ENCODE data around the gene KCNMB1. TPM values are rescaled to one million over a fixed set of nuclear protein-coding genes. Genes with fewer than 3 reads are reported as not detected.
"Not testable (repeated sequence)": the region's sequence is repeated elsewhere in the genome, so short reads cannot be mapped to it uniquely, and the experiment has no call there.

KCNMB1 gene
- total and polyA plus RNA-seq, 4 donors: 1.4 to 5.2 (median 2.3) TPM

GRCh38 chr5:170377027-170377426 is 12.1 kb downstream of the KCNMB1 start:
- ATAC-seq (ENCODE audit: insufficient read depth, low FRiP score) (no peak), DNase-seq (no peak)
- peaks cover 0 to 5% (median 0%) of the 10 kb centered on the region in 4 donors for H3K36me3 ChIP-seq (ENCODE audit: control insufficient read depth in 4 of 4, insufficient read depth in 4 of 4, low read length in 4 of 4)
- TF ChIP-seq CTCF (IDR thresholded peaks at IDR 0.05; ENCODE audit: control extremely low read depth, extremely low read depth): no peak
- no peak overlapping the region for H3K9ac ChIP-seq (ENCODE audit: insufficient read depth in 1 of 2, low read length in 2 of 2)
- H3K4me1 ChIP-seq (ENCODE audit: control insufficient read depth in 5 of 5, insufficient read depth in 5 of 5, low read length in 5 of 5): no peaks in the 10 kb centered on the region
- H3K9me3 ChIP-seq (ENCODE audit: control insufficient read depth in 4 of 4, insufficient read depth in 3 of 4, low read length in 3 of 4): peaks cover 0 to 2% (median 0%) of the 10 kb centered on the region in 4 donors
- peaks cover 0 to 2% (median 0%) of the 10 kb centered on the region in 3 donors for H3K27me3 ChIP-seq (ENCODE audit: control insufficient read depth in 3 of 3, insufficient read depth in 3 of 3, low read length in 2 of 3)
- no peak overlapping the region for H3K27ac ChIP-seq (ENCODE audit: low read depth in 1 of 2, low read length in 1 of 2)
- no peak overlapping the region for H3K4me3 ChIP-seq
- WGBS, 2 donors: 95 to 96% methylated on average over 11 of the region's 11 CpGs

GRCh38 chr5:170376526-170376925 is 12.6 kb downstream of the KCNMB1 start:
- WGBS, 2 donors: 84 to 95% methylated on average over 3 of the region's 3 CpGs
- H3K9ac ChIP-seq (ENCODE audit: insufficient read depth in 1 of 2, low read length in 2 of 2); H3K27ac ChIP-seq (ENCODE audit: low read depth in 1 of 2, low read length in 1 of 2); DNase-seq; ATAC-seq (ENCODE audit: insufficient read depth, low FRiP score); H3K9me3 ChIP-seq (ENCODE audit: control insufficient read depth in 4 of 4, insufficient read depth in 3 of 4, low read length in 3 of 4); H3K27me3 ChIP-seq (ENCODE audit: control insufficient read depth in 3 of 3, insufficient read depth in 3 of 3, low read length in 2 of 3); H3K4me3 ChIP-seq; H3K36me3 ChIP-seq (ENCODE audit: control insufficient read depth in 4 of 4, insufficient read depth in 4 of 4, low read length in 4 of 4); H3K4me1 ChIP-seq (ENCODE audit: control insufficient read depth in 5 of 5, insufficient read depth in 5 of 5, low read length in 5 of 5): not testable (repeated sequence)

GRCh38 chr5:170375283-170375682 is 13.9 kb downstream of the KCNMB1 start:
- DNase-seq: no peak
- Histone ChIP-seq H3K9ac (ENCODE audit: insufficient read depth in 1 of 2, low read length in 2 of 2) (no peak overlapping the region), H3K27me3 (ENCODE audit: control insufficient read depth in 3 of 3, insufficient read depth in 3 of 3, low read length in 2 of 3) (peaks cover 0 to 2% (median 0%) of the 10 kb centered on the region in 3 donors), H3K4me1 (ENCODE audit: control insufficient read depth in 5 of 5, insufficient read depth in 5 of 5, low read length in 5 of 5) (no peaks in the 10 kb centered on the region), H3K4me3 (no peak overlapping the region), H3K9me3 (ENCODE audit: control insufficient read depth in 4 of 4, insufficient read depth in 3 of 4, low read length in 3 of 4) (peaks cover 0 to 2% (median 0%) of the 10 kb centered on the region in 4 donors), H3K36me3 (ENCODE audit: control insufficient read depth in 4 of 4, insufficient read depth in 4 of 4, low read length in 4 of 4) (peaks cover 0 to 4% (median 0%) of the 10 kb centered on the region in 4 donors), H3K27ac (ENCODE audit: low read depth in 1 of 2, low read length in 1 of 2) (no peak overlapping the region)
- WGBS, 2 donors: 80 to 100% methylated on average over 1 of the region's 1 CpG
- TF ChIP-seq CTCF (IDR thresholded peaks at IDR 0.05; ENCODE audit: control extremely low read depth, extremely low read depth): no peak
- ATAC-seq (ENCODE audit: insufficient read depth, low FRiP score): no peak

GRCh38 chr5:170372971-170373370 is 16.2 kb downstream of the KCNMB1 start:
- DNase-seq (no peak), ATAC-seq (ENCODE audit: insufficient read depth, low FRiP score) (no peak)
- H3K4me3 ChIP-seq: no peak overlapping the region
- peaks cover 0 to 2% (median 0%) of the 10 kb centered on the region in 3 donors for H3K27me3 ChIP-seq (ENCODE audit: control insufficient read depth in 3 of 3, insufficient read depth in 3 of 3, low read length in 2 of 3)
- TF ChIP-seq CTCF (IDR thresholded peaks at IDR 0.05; ENCODE audit: control extremely low read depth, extremely low read depth): no peak
- H3K9me3 ChIP-seq (ENCODE audit: control insufficient read depth in 4 of 4, insufficient read depth in 3 of 4, low read length in 3 of 4): peaks cover 0 to 2% (median 0%) of the 10 kb centered on the region in 4 donors
- H3K27ac ChIP-seq (ENCODE audit: low read depth in 1 of 2, low read length in 1 of 2): no peak overlapping the region
- 69 to 71% methylated on average over 2 of the region's 2 CpGs for WGBS, 2 donors
- H3K36me3 ChIP-seq (ENCODE audit: control insufficient read depth in 4 of 4, insufficient read depth in 4 of 4, low read length in 4 of 4): no peaks in the 10 kb centered on the region
- no peaks in the 10 kb centered on the region for H3K4me1 ChIP-seq (ENCODE audit: control insufficient read depth in 5 of 5, insufficient read depth in 5 of 5, low read length in 5 of 5)
- no peak overlapping the region for H3K9ac ChIP-seq (ENCODE audit: insufficient read depth in 1 of 2, low read length in 2 of 2)
